ENCODE data around the gene CARMIL3.
A peak's percentile ranks its signal among the peaks of the same experiment; 100 is the strongest.

The CARMIL3 gene

DNA sequence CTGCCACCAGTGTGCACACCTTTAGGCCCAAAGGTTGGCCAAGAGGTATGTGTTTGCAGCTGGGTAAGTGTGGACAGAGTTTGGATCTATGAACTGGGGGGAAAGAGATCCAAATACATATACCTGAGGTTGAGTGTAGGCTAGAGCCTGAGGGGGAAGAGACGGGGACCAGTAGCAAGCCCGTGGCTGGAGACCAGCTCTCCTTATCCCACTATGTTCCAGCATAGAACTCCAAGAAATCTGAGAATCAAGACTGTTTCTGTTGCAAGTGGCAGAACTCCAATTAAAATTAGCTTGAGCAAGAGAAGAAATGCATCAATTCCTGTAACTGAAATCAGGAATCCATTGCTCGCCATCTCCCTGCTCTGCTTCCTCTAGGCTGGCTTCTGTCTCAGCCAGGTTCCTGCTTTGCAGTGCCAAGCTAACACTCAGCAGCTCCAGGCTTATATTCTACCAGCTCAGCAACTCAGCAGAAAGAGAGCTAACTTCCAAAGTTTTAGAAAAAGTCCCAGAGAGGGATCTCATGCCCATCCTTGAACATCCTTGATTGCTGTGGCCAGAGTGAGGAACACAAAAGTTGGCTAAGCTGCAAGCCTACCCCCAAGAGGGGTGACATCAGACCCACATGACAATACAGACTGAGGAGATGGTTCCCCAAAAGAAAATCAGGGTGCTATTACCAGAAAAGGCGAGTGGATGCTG is 40.8 kb downstream of the CARMIL3 start:
- TF ChIP-seq, protein P1, sequence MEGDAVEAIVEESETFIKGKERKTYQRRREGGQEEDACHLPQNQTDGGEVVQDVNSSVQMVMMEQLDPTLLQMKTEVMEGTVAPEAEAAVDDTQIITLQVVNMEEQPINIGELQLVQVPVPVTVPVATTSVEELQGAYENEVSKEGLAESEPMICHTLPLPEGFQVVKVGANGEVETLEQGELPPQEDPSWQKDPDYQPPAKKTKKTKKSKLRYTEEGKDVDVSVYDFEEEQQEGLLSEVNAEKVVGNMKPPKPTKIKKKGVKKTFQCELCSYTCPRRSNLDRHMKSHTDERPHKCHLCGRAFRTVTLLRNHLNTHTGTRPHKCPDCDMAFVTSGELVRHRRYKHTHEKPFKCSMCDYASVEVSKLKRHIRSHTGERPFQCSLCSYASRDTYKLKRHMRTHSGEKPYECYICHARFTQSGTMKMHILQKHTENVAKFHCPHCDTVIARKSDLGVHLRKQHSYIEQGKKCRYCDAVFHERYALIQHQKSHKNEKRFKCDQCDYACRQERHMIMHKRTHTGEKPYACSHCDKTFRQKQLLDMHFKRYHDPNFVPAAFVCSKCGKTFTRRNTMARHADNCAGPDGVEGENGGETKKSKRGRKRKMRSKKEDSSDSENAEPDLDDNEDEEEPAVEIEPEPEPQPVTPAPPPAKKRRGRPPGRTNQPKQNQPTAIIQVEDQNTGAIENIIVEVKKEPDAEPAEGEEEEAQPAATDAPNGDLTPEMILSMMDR (IDR thresholded peaks at IDR 0.05; ENCODE audit: low read depth, low read length) = no peak
- peak in 1 of 2 donors; percentile 28 for DNase-seq (ENCODE audit: low read depth in 2 of 2)
- H3K4me3 ChIP-seq (replicated peaks in 1 of 2; ENCODE audit: low read depth in 2 of 2, low read length in 2 of 2) = no peak overlapping the region

- peak overlapping the region in 1 of 2 donors; percentile 64 for H3K4me3 ChIP-seq (replicated peaks in 1 of 2; ENCODE audit: low read depth in 2 of 2, low read length in 2 of 2)
- no peak for DNase-seq (ENCODE audit: low read depth in 2 of 2)
- TF ChIP-seq, protein P1 (IDR thresholded peaks at IDR 0.05; ENCODE audit: low read depth, low read length) = no peak
Measured at GRCh38 chr14:24093207-24093900, 41.5 kb downstream of the CARMIL3 start.

- H3K4me3 ChIP-seq (replicated peaks in 1 of 2; ENCODE audit: low read depth in 2 of 2, low read length in 2 of 2) = peak within 1 kb of the TSS; percentile 64 to 84
- TF ChIP-seq, protein P1 (IDR thresholded peaks at IDR 0.05; ENCODE audit: low read depth, low read length) = no peak
- peak; percentile 88 to 91 for DNase-seq (ENCODE audit: low read depth in 2 of 2)
Measured at GRCh38 chr14:24093901-24094840, 42.4 kb downstream of the CARMIL3 start, which contains the start of gene PCK2. TSS of gene PCK2 (plus strand) at chr14:24094311. CDS start at chr14:24094406, 95 bp downstream.

GRCh38 chr14:24094841-24095270 is 43.0 kb downstream of the CARMIL3 start:
- TF ChIP-seq, protein P1 (IDR thresholded peaks at IDR 0.05; ENCODE audit: low read depth, low read length) = no peak
- DNase-seq (ENCODE audit: low read depth in 2 of 2) = peak; percentile 8 to 14
- peak overlapping the region; percentile 64 to 84 for H3K4me3 ChIP-seq (replicated peaks in 1 of 2; ENCODE audit: low read depth in 2 of 2, low read length in 2 of 2)

DNA sequence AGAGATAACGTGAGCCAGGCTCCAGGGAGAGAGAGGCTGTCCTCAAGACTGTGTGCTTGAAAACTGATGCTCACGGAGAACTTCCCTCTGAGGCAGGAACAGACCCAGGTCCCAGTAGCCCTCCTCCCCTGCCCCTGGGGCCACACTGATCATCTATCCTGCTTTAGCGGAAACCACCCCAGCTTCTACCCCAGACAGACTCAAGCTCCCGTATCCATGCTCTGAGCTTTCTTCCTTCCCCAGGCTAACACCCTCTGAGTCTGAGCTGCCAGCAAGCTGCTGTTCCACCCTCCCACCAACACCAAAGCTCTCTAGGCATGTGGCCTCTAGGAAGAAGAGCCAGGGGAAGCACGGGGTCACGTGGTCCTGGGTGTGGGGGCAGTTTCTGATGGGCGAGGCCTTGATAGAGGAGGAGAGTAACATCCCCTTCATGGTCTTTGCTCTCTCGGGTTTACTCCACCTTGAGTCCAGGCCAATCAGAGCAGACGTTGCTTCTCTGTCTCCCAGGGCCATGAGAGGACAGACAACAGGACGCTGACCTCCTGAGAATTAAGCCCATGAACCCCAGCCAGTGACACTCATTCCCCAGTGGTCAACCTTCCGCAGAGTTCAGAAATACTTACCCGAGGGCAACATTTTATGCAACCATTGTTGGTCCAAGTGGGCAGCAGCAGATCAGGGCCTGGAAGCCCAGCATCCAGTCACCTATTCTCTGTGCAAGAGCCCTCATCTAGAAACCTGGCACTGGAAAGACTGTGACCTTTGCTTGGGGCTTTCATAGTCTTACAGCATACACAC is 43.7 kb downstream of the CARMIL3 start:
- DNase-seq (ENCODE audit: low read depth in 2 of 2) = peak; percentile 24 to 46
- H3K4me3 ChIP-seq (replicated peaks in 1 of 2; ENCODE audit: low read depth in 2 of 2, low read length in 2 of 2) = peak overlapping the region; percentile 64 to 84

More for the DNA sequence above, 43.7 kb downstream of the CARMIL3 start:
- TF ChIP-seq, protein P1 (IDR thresholded peaks at IDR 0.05; ENCODE audit: low read depth, low read length) = no peak

Data from cardiac fibroblast (primary cell).